Measurements from ENCODE around the gene KIF1B. TPM values are rescaled to one million over a fixed set of nuclear protein-coding genes. Genes with fewer than 3 reads are reported as not detected.

Gene KIF1B, protein sequence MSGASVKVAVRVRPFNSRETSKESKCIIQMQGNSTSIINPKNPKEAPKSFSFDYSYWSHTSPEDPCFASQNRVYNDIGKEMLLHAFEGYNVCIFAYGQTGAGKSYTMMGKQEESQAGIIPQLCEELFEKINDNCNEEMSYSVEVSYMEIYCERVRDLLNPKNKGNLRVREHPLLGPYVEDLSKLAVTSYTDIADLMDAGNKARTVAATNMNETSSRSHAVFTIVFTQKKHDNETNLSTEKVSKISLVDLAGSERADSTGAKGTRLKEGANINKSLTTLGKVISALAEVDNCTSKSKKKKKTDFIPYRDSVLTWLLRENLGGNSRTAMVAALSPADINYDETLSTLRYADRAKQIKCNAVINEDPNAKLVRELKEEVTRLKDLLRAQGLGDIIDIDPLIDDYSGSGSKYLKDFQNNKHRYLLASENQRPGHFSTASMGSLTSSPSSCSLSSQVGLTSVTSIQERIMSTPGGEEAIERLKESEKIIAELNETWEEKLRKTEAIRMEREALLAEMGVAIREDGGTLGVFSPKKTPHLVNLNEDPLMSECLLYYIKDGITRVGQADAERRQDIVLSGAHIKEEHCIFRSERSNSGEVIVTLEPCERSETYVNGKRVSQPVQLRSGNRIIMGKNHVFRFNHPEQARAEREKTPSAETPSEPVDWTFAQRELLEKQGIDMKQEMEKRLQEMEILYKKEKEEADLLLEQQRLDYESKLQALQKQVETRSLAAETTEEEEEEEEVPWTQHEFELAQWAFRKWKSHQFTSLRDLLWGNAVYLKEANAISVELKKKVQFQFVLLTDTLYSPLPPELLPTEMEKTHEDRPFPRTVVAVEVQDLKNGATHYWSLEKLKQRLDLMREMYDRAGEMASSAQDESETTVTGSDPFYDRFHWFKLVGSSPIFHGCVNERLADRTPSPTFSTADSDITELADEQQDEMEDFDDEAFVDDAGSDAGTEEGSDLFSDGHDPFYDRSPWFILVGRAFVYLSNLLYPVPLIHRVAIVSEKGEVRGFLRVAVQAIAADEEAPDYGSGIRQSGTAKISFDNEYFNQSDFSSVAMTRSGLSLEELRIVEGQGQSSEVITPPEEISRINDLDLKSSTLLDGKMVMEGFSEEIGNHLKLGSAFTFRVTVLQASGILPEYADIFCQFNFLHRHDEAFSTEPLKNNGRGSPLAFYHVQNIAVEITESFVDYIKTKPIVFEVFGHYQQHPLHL (N-terminal part only)
- 11.8 and 19.9 TPM in 2 replicates for total RNA-seq (2014; rRNA removed; shearing (Covaris generic))

DNA sequence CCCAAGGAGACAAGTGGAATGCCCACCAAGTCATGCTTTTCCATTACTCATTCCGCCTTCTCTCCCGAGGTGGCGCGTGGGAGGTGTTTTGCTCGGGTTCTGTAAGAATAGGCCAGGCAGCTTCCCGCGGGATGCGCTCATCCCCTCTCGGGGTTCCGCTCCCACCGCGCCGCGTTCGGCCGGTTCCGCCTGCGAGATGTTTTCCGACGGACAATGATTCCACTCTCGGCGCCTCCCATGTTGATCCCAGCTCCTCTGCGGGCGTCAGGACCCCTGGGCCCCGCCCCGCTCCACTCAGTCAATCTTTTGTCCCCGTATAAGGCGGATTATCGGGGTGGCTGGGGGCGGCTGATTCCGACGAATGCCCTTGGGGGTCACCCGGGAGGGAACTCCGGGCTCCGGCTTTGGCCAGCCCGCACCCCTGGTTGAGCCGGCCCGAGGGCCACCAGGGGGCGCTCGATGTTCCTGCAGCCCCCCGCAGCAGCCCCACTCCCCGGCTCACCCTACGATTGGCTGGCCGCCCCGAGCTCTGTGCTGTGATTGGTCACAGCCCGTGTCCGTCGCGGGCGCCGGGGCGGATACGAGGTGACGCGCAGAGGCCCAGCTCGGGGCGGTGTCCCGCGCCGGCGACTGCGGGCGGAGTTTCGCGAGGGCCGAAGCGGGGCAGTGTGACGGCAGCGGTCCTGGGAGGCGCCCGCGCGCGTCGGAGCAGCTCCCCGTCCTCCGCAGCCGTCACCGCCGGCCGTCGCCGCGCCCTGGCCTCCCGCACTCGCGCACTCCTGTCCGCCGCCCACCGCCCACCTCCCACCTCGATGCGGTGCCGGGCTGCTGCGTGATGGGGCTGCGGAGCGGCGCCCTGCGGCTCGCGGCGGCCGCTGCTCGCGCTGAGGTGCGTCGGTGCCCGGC, at the start of gene KIF1B:
Gene KIF1B, plus strand, starts transcription at position 666 of the 906 bp plus-strand sequence. CDS start 21,759 bp downstream, outside the sequence.
- in situ Hi-C loops (cut with HindIII; ENCODE audit: low sequenced_read_pairs), result no loop called here
- DNase-seq (ENCODE audit: low spot score), result peak; percentile 96

DNA sequence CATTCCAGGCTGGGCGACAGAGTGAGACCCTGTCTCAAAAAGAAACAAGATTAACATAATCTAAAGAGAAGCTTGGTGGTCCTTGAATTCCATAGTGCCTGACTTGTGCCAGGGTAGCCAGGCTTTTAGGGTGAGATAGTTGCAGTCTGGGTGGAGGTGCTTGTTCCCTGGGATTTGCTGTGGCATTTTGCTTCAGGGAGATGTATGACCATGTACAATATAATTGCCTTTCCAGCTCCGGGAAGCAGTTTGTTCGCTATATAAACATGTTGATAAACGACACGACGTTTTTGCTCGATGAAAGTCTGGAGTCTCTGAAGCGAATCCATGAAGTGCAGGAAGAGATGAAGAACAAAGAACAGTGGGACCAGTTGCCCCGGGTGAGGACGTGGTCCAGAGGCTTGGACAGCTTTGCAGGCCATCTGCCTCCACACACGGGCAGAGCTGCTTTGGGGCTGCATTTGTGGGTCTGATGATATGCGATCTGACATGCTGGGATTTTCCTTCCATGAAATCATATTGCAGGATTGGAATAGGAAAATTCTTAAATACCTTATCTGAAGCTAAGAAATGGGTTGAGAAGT, 49.4 kb upstream of the KIF1B start:
- DNase-seq (ENCODE audit: low spot score), result peak; percentile 95
- in situ Hi-C loops (cut with HindIII; ENCODE audit: low sequenced_read_pairs), result no loop called here

DNA sequence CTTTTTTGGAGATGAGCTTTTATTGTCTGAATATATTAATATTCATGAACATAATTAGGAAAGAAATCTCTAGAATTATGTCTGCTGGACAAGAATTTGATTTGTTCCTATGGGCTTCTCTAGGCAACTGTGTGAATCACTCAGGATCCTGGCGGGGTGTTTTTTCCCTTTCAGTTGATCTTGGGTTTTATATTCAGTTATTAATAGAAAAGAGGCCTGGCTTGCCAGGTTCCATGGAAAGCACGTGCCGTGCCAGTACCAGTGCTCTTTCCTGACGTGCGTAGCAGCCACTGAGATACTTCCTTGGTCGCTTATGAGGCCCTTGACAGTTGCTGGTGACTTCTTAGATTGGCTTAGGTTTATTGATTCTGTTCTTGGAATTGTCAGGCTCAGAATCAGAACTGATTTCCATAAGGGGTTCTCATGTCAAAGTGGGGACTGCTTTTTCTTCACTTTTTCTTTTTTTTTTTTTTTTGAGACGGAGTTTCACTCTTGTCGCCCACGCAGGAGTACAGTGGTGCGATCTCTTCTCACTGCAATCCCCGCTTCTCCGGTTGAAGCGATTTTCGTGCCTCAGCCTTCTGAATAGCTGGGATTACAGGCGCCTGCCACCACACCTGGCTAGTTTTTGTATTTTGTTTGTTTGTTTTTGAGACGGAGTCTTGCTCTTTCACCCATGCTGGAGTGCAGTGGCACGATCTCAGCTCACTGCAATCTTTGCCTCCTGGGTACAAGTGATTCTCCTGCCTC, 48.7 kb upstream of the KIF1B start:
- in situ Hi-C loops (cut with HindIII; ENCODE audit: low sequenced_read_pairs), result no loop called here
- DNase-seq (ENCODE audit: low spot score), result peak; percentile 87

DNA sequence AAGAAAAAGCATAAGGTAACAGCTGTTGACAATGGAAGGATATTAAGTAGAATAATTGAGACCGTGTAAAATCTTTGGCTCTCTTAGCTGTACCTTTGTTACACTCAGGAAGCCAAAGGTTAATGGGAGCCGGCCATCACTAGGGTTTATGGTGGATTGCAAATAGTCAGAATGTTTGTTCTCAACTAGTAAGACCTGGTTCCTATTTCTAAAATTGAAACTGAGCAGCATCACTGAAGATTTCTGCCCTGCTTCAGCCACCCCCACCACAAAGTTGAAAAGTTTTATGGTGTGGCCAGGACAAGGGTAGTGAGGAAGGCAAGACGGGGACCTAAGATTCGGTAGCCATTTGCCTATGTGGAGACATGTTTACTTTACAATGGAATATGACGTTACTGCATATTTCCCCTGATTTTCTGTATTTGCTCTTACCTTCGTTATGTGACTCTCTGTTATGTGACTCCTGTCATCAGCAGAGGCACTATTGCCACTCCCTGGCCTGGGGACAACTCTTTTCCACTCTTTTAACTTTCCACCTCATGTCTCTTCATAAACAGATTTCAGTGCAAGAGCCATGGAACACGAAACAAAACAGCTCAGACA, 41.4 kb upstream of the KIF1B start:
- DNase-seq (ENCODE audit: low spot score), result no peak
- in situ Hi-C loops (cut with HindIII; ENCODE audit: low sequenced_read_pairs), result no loop called here

DNA sequence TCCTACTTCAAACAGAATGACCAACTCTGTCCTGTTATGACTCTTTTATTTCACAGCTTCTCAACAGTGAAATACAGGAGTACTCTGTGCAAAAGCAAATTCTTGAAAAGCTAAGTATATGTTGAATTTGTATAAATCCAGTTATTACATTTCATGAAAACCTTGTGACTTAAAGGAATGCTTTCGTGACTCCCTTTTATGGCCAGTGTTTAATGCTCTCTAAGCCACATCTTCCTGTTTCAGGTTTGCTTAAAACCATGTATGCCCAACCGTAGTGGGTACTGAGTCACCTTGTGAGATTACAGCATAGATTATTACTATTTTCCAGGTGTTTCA, 40.2 kb upstream of the KIF1B start:
- DNase-seq (ENCODE audit: low spot score), result no peak
- in situ Hi-C loops (cut with HindIII; ENCODE audit: low sequenced_read_pairs), result no loop called here

DNA sequence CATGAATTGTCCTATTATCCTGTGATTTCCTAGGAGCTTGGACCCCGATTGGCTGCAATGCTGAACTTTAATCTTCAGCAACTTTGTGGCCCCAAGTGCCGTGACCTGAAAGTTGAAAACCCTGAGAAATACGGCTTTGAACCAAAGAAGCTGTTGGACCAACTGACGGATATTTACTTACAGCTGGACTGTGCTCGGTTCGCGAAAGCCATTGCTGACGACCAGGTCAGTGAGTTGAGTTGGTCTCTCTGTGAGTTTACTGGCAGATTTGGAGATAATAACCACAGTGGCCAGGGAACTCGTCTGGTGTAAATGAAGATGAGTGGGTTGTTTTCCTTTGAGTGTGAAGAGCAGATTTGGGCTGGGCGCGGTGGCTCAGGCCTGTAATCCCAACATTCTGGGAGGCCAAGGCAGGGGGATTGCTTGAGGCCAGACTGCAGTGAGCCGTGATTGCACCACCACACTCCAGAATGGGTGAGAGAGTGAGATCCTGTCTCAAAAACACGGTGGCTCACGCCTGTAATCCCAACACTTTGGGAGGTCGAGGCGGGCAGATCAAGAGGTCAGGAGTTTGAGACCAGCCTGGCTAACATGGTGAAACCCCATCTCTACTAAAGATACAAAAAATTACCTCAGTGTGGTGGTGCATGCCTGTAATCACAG, 39.1 kb upstream of the KIF1B start:
- in situ Hi-C loops (cut with HindIII; ENCODE audit: low sequenced_read_pairs), result no loop called here

DNA sequence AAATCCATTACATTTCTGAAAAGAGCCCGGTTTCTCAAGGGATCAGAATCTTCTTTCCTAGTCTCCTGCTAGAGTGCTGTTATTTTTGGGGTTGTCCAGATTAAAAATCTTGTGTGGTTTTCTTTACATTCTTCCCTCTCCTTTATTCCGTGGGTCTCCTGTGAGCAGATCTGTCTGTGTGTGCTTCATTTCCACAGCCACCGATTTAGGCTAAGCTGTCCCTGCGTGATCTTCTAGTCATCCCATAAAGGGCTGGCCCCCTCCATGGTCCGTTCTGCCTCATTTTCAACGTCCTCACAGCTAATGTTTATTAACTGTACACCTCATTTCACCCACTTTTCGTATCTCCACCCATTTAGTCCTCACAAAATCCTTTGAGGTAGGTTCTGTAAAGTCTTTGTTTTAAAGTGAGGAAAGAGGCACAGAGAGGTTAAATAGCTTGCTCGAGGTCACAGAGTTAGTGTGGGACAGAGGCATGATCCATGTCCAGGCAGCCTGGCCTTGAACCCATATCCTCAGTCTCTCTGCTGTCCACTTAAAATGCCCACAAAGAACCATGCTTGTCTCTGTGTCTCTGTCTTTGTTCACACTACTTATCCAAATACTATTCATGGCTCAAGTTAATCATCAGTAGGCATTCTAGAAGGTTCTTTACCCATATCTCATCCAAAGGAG, 38.2 kb upstream of the KIF1B start:
- DNase-seq (ENCODE audit: low spot score), result no peak
- in situ Hi-C loops (cut with HindIII; ENCODE audit: low sequenced_read_pairs), result no loop called here

More for the DNA sequence above, 39.1 kb upstream of the KIF1B start:
- DNase-seq (ENCODE audit: low spot score), result no peak

DNA sequence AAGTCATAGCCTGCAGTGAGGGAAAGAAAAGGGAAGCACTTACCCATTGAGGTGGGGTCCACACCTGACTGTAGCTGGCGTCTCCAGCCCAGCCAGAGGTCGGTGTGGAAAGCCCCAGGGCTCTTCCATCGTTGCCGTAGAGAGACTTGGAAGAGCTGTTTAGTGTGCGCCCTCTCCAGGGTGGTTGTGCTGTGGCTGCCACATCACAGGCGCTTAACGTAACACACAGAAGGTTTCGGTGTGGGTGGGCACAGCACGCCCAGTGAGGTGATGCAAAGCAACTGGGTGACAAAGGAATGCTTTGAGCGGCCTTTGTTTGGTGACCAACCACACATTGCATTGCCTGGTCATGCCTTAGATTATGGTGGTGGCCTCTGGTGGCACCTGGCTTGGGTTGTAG, 36.8 kb upstream of the KIF1B start:
- no peak for DNase-seq (ENCODE audit: low spot score)
- in situ Hi-C loops (cut with HindIII; ENCODE audit: low sequenced_read_pairs), result no loop called here

DNA sequence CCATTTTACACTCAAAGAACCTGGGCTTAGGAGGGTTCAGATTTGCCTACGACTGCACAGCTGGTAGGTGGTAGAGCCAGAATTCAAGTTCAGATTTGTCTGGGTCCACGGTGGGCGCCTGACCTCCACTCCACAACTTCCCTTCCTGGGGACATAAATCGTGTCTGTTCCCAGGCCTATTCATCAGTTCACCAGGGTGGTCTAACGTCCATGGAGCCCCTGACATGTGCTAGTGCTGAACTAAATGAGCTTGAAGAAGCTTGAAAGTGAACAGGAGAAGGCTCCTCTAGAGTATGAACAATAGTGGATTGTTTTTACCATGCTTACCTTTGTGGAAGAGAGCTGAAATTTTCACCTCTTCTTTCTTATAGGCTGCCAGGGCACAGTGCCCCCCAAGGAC, 32.5 kb upstream of the KIF1B start:
- in situ Hi-C loops (cut with HindIII; ENCODE audit: low sequenced_read_pairs), result no loop called here
- no peak for DNase-seq (ENCODE audit: low spot score)

DNA sequence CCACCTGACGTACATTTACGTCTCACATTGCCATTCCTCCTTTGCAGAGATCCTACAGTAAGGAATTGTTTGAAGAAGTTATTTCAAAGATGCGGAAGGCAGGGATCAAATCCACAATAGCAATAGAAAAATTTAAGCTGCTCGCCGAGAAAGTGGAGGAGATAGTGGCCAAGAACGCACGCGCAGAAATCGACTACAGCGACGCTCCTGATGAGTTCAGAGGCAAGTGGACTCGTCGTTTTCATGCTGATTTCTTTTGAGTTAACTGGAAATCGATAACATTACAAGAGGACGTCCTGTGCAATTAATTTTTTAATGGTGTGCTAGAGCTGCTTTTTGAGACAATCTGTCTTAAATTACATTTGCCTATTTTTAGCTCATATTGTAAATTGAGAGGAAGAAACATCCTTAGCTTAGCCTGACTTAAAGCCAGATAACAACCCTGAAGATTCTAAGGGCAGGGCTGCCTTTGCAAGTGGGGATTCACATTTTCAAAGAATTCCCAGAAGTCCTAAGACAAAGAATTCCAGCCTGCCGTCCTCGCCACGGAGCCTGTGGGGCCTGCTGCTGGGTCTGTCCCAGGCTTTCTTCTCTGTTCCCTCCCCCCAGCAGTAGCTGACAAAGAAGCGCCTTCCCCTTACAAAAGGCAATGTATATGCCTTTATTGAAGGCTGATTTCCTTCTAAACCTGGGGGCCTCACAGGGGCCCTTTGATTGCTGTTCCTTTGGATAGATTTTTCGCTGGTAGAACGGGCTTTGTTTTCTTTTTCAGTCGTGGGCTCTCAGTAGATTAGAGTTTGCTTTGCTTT, 31.6 kb upstream of the KIF1B start:
- peak; percentile 66 for DNase-seq (ENCODE audit: low spot score)
- in situ Hi-C loops (cut with HindIII; ENCODE audit: low sequenced_read_pairs), result no loop called here

DNA sequence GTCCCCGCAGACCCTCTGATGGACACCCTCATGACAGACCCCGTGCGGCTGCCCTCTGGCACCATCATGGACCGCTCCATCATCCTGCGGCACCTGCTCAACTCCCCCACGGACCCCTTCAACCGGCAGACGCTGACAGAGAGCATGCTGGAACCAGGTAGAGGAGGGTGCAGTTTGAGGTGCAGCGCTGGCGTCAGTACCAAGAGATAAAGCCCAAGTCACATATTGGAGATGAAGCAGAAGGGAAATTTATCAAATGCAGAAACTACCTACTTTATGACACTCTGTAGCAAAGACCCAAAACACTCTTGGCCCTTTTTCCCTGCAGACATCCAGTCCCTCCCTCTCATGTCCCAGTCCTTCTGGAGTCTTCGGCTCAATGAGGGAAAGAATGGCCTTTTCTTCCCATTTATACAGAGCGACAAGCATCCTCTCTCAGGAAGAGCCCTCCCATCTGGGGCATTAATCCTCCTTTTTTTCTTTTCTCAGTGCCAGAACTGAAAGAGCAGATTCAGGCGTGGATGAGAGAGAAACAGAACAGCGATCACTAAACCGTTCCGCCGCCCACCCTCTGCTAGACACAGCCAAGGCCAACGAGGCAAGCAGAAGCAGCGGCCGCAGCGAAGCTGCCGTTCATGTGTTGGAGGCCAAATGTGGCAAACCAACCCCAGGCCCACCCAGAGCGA, 30.8 kb upstream of the KIF1B start:
- peak; percentile 66 for DNase-seq (ENCODE audit: low spot score)
- in situ Hi-C loops (cut with HindIII; ENCODE audit: low sequenced_read_pairs), result no loop called here

DNA sequence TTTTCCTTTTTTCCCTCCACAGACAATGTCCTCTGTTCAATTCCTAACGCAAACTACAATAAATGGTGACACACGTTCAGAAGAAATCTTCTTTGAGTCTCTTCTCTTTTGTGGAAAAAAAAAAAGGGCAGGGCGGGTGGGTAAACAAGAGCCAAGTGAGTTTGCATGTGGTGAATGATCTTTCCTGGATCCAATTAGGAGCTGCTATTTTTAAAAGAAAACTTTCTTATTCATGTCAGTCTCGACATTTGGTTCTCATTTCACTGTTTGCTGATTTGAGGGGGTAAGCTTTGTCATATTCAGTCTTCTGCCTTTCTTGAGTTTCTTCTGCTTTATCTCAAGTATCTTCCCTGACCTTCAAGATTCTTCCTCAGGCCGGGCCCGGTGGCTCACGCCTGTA, 29.2 kb upstream of the KIF1B start:
- in situ Hi-C loops (cut with HindIII; ENCODE audit: low sequenced_read_pairs), result no loop called here
- DNase-seq (ENCODE audit: low spot score), result no peak

DNA sequence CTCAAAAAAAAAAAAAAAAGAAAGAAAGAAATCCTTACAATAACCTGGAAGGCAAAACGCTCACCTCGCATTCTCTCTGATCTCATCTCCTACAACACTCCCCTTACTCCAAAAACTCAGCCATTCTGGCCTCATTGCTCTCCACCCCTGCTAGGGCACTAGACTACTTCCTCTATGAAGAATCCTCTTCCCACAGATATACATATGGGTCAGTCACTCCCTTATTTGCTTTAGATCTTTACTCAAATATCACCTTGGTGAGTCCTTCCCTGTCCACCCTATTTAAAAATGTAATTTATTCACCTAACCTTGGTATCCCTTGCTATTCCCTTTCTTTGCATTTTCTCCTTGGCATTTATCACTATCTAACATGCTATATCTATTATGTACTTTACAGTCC, 24.6 kb upstream of the KIF1B start:
- DNase-seq (ENCODE audit: low spot score), result no peak
- in situ Hi-C loops (cut with HindIII; ENCODE audit: low sequenced_read_pairs), result no loop called here

DNA sequence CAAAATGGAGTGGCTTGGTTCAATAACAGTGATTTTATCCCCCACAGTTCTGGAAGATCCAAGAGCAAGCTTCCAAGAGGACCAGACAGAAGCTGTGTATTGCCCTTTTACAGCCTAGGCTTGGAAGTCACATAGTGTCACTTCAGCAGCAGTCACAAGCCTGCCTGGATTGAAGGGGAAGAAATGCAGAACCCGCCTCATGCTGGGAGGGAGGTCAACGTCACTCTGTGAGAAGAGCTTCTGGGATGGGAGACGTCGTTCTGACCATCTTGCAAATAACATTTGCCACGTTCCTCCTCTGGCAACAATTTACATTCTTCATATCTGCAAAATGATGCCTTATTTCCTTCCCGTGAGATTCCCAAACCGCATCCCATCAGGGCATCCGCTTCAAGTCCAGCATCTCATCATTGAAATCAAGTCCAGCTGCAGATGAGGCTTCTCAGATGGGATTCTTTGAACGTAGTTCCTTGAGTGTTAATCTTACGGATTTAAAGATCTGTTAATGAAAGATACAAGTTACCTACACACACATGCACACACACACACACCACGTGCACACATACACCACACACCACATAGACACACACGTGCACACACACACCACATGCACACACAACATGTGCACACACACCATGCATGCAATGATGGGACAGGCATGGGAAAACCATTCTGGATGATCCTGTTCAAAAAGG, 23.9 kb upstream of the KIF1B start:
- DNase-seq (ENCODE audit: low spot score), result no peak
- in situ Hi-C loops (cut with HindIII; ENCODE audit: low sequenced_read_pairs), result no loop called here

DNA sequence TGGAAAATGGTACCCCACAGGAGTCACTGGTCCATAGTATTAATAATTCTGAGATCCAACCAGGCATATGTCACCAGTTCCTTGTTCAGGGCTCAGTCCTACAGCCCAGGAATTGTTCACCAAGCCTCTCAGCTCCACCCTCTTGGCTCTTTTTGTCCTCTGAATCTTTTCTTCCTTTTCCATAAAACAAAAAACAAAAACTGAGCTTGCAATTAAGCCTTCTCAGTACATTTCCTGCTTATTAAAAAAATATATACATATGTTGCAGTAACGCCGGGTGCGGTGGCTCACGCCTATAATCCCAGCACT, 23.4 kb upstream of the KIF1B start:
- in situ Hi-C loops (cut with HindIII; ENCODE audit: low sequenced_read_pairs), result no loop called here
- DNase-seq (ENCODE audit: low spot score), result no peak

Measured in G401 (cell line).